Right cardiac atrium (tissue), 5 donors: ENCODE data around the gene TLCD3B. TPM values are rescaled to one million over a fixed set of nuclear protein-coding genes. Genes with fewer than 3 reads are reported as not detected.
A peak's percentile ranks its signal among the peaks of the same experiment; 100 is the strongest.

Source experiments
- ATAC-seq, 2 donors: fragments of 200-7000 bp; cut with Tn5 transposase; one replicate each; pipeline versions ENCODE4 v1.8.0 to v1.9.1; 2020; ENCODE audit warnings: moderate library complexity in 2 of 2, mild to moderate bottlenecking in 1 of 2
- DNase-seq, 3 donors: peaks; one replicate each; pipeline ENCODE4 v3.0.0-alpha.2; 2020
- H3K27ac ChIP-seq: one replicate; pipeline ENCODE4 v1.5.1; 2013; ENCODE audit warnings: mild to moderate bottlenecking, low read length, control low read depth, moderate library complexity
- H3K27me3 ChIP-seq: one replicate; pipeline ENCODE4 v1.6.1; 2013; ENCODE audit not compliant: control insufficient read depth, insufficient read depth
- H3K4me1 ChIP-seq: one replicate; pipeline ENCODE4 v1.6.1; 2013; ENCODE audit warnings: low read length; ENCODE audit not compliant: control insufficient read depth, insufficient read depth
- H3K4me3 ChIP-seq: one replicate; pipeline ENCODE4 v1.5.1; 2013; ENCODE audit warnings: low read length, control low read depth
- H3K9me3 ChIP-seq: one replicate; pipeline ENCODE4 v1.6.1; 2013; ENCODE audit warnings: low read length; ENCODE audit not compliant: control insufficient read depth
- WGBS: extraction: QIAGEN DNeasy Blood & Tissue Kit; methylation state at CpG from one replicate; pipeline ENCODE4 v1.1.7; 2013; 5-methylcytosine and 5-hydroxymethylcytosine counted together
- intact Hi-C, 4 donors: fragments of 100-400 bp; cut with DNase I; formaldehyde crosslinking; loops; one replicate each; pipeline versions ENCODE4 v1.11.0 to v1.14.0; 2022 to 2023
- polyA plus RNA-seq: library from polyadenylated mRNA; stranded (reverse); fragments of 200-250 nt; gene quantifications from one replicate; pipeline ENCODE4 v1.2.3, GENCODE V29; 2013
- total RNA-seq, 4 donors: library from RNA; stranded (reverse); fragmentation: NEBNext Ultra II Directional; extraction: Animal tissue kit (Norgen Biotek cat#: 25700); gene quantifications; one replicate each; pipeline ENCODE4 v1.2.1, GENCODE V29; 2021
- donor health status: healthy with polysubstance abuse.
- donor health status: DM: no; HTN: yes; CAD: no.
- donor health status: DM: no; HTN: no; CAD: no.
- donor health status: DM: no; HTN: yes; CAD: no; lungs with severe emphysema.
- donor health status: DM: yes; HTN: yes; CAD: no.

The TLCD3B gene
- total and polyA plus RNA-seq, 5 donors, result not detected

GRCh38 chr16:29986931-29987330 is 44.1 kb downstream of the TLCD3B start:
- Histone ChIP-seq H3K27ac (no peak overlapping the region), H3K27me3 (no peaks in the 10 kb centered on the region), H3K4me3 (no peak overlapping the region), H3K9me3 (no peaks in the 10 kb centered on the region), H3K4me1 (no peaks in the 10 kb centered on the region)
- 86% methylated on average over 5 of the region's 5 CpGs for WGBS
- DNase-seq, result peak in 2 of 3 donors; percentile 21 to 42
- intact Hi-C loops, result no loop called here
- ATAC-seq, result peak in 1 of 2 donors; percentile 3

GRCh38 chr16:29986231-29986630 is 44.8 kb downstream of the TLCD3B start:
- H3K4me3 ChIP-seq, result no peak overlapping the region
- intact Hi-C loops, result no loop called here
- no peak overlapping the region for H3K27ac ChIP-seq
- no peaks in the 10 kb centered on the region for H3K27me3 ChIP-seq
- WGBS, result 94% methylated on average over 20 of the region's 20 CpGs
- no peaks in the 10 kb centered on the region for H3K4me1 ChIP-seq
- DNase-seq, result peak in 2 of 3 donors; percentile 38 to 45
- H3K9me3 ChIP-seq, result no peaks in the 10 kb centered on the region
- ATAC-seq, result no peak

GRCh38 chr16:29985271-29985811 is 45.7 kb downstream of the TLCD3B start:
- ATAC-seq (no peak), DNase-seq (peak in 2 of 3 donors; percentile 22 to 46)
- H3K4me1 ChIP-seq, result no peaks in the 10 kb centered on the region
- 93% methylated on average over 28 of the region's 28 CpGs for WGBS
- no peaks in the 10 kb centered on the region for H3K9me3 ChIP-seq
- H3K27me3 ChIP-seq, result no peaks in the 10 kb centered on the region
- no peak overlapping the region for H3K27ac ChIP-seq
- no peak overlapping the region for H3K4me3 ChIP-seq
- intact Hi-C loops, result no loop called here

DNA sequence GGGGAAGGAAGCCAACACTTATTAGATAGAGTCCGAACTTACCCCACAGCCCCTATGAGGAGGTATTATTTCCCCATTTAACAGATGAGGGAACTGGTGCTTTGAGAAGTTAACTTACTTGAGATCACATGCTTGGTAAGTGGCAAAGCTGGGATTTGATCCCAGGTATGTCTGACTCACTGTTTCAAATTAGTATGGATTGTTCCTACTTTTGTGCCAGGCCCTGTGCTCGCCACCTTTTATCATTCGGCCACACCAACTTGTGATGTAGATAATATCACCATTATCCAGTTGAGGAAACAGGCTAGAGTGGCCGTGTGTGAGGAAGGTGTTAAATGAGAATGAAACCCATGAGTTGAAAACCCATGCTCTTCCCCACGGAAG is 46.3 kb downstream of the TLCD3B start:
- Histone ChIP-seq H3K27ac (no peak overlapping the region), H3K9me3 (no peaks in the 10 kb centered on the region), H3K27me3 (no peaks in the 10 kb centered on the region), H3K4me3 (no peak overlapping the region), H3K4me1 (no peaks in the 10 kb centered on the region)
- DNase-seq, result no peak
- no peak for ATAC-seq
- WGBS, result 85% methylated on average over 5 of the region's 5 CpGs
- intact Hi-C loops, result no loop called here

- no peaks in the 10 kb centered on the region for H3K27me3 ChIP-seq
- ATAC-seq, result no peak
- WGBS, result 80% methylated on average over 6 of the region's 6 CpGs
- H3K4me1 ChIP-seq, result no peaks in the 10 kb centered on the region
- no peak overlapping the region for H3K4me3 ChIP-seq
- intact Hi-C loops, result no loop called here
- H3K9me3 ChIP-seq, result no peaks in the 10 kb centered on the region
- no peak overlapping the region for H3K27ac ChIP-seq
- DNase-seq, result peak in 1 of 3 donors; percentile 1
These were observed 46.8 kb downstream of the TLCD3B start for GRCh38 chr16:29984137-29984763.

GRCh38 chr16:29983420-29984136 is 47.5 kb downstream of the TLCD3B start:
- H3K4me1 ChIP-seq, result no peaks in the 10 kb centered on the region
- H3K9me3 ChIP-seq, result no peaks in the 10 kb centered on the region
- no peak overlapping the region for H3K27ac ChIP-seq
- H3K4me3 ChIP-seq, result no peak overlapping the region
- ATAC-seq, result no peak
- peak in 2 of 3 donors; percentile 29 to 31 for DNase-seq
- 85% methylated on average over 12 of the region's 12 CpGs for WGBS
- intact Hi-C loops, result no loop called here
- no peaks in the 10 kb centered on the region for H3K27me3 ChIP-seq

GRCh38 chr16:29982560-29983419 is 48.3 kb downstream of the TLCD3B start:
- DNase-seq (peak in 1 of 3 donors; percentile 40), ATAC-seq (no peak)
- H3K4me3 ChIP-seq, result no peak overlapping the region
- no peaks in the 10 kb centered on the region for H3K9me3 ChIP-seq
- H3K27ac ChIP-seq, result no peak overlapping the region
- H3K27me3 ChIP-seq, result no peaks in the 10 kb centered on the region
- intact Hi-C loops, result no loop called here
- no peaks in the 10 kb centered on the region for H3K4me1 ChIP-seq
- 85% methylated on average over 24 of the region's 24 CpGs for WGBS

GRCh38 chr16:29978564-29979270 is 52.4 kb downstream of the TLCD3B start:
- H3K9me3 ChIP-seq, result no peaks in the 10 kb centered on the region
- intact Hi-C loops, result no loop called here
- H3K4me3 ChIP-seq, result no peak overlapping the region
- H3K27ac ChIP-seq, result no peak overlapping the region
- WGBS, result 84% methylated on average over 9 of the region's 9 CpGs
- no peaks in the 10 kb centered on the region for H3K27me3 ChIP-seq
- ATAC-seq (no peak), DNase-seq (peak in 1 of 3 donors; percentile 32)
- H3K4me1 ChIP-seq, result peaks cover 11% of the 10 kb centered on the region

- Histone ChIP-seq H3K9me3 (no peaks in the 10 kb centered on the region), H3K4me1 (peaks cover 11% of the 10 kb centered on the region), H3K27me3 (no peaks in the 10 kb centered on the region), H3K27ac (peak overlapping the region; percentile 11), H3K4me3 (no peak overlapping the region)
- ATAC-seq (no peak), DNase-seq (no peak)
- intact Hi-C loops, result no loop called here
- WGBS, result 91% methylated on average over 9 of the region's 9 CpGs
These were observed 53.0 kb downstream of the TLCD3B start for GRCh38 chr16:29978081-29978480.

DNA sequence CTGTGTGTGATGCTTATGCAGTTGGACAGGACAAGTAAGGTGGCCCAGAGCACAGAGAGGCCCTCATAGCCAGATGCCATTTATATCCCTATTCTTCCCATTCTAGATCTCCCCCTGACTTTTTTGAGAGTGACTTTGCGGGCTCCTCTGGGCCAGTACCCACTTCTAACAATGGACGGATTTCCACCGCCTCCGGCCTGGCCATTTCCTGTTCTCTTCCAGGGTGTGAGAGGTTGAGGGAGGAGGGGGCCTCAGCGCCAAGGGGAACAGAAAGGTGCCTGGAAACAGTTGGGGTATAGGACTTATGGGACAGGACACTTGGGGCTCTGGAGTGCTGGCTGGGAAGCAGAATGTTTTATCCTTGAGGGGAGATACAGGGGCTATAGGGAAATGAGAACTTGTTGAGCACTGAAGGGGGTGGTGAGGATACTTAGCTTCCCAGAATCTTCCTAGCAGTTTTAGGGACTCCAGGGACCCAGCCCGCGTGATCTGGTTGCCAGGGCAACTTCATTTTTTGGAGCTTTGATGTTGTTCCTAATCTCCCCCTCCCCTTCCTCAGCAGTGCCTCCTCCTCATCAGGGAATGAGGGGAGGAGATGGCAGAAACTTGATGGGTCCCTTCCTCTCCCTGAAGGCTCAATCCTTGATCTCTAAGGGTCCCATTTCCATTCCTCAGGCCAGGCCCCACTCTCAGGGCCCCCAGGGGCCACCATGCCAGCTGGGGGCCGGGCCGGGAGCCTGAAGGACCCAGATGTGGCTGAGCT is 53.8 kb downstream of the TLCD3B start:
- Histone ChIP-seq H3K4me3 (peak overlapping the region; percentile 2), H3K4me1 (peaks cover 11% of the 10 kb centered on the region), H3K27me3 (no peaks in the 10 kb centered on the region), H3K27ac (peak overlapping the region; percentile 11), H3K9me3 (no peaks in the 10 kb centered on the region)
- WGBS, result 59% methylated on average over 9 of the region's 9 CpGs
- intact Hi-C loops, result no loop called here
- DNase-seq (peak in 2 of 3 donors; percentile 65 to 68), ATAC-seq (peak in 1 of 2 donors; percentile 30)
